NCI-H146 treated with DMSO at 0.1 percent for 48 hours (cell line): ENCODE data around the gene NDST4.

Source experiments
- DNase-seq: peaks from one replicate; lab custom pipeline; 2025; ENCODE audit not compliant: unreplicated experiment; lab: John Stamatoyannopoulos, UW

Gene NDST4

DNA sequence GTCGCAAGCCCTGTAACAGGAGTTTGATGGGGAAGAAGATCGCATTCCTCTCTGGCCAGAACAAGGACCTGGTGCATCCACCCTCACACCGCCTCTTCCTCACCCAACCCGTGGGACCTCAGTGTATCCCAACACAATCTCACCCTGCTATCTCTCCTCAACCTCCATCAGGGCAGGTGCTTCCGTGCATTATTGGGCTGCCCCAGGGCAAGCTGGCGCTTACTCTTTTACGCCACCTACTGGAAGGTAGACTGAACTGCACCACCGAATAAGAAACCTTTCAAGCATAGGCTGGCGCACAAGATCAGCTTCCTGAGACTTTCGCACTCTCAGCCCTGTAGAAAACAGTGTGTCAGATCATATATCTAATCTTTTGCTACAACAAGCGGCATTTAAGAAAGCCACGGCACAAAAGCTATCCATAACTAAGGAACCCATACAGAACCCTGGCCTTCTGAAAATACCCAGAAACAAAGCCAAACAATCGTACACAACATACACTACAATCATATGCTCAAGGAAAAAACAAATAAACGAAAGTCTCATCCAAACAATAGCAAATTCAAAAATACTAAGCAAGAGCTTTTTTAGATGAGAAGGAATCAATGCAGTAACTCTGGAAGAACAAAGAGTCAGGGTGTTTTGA lies 305.5 kb downstream of the NDST4 start:
- DNase-seq, result no peak

DNA sequence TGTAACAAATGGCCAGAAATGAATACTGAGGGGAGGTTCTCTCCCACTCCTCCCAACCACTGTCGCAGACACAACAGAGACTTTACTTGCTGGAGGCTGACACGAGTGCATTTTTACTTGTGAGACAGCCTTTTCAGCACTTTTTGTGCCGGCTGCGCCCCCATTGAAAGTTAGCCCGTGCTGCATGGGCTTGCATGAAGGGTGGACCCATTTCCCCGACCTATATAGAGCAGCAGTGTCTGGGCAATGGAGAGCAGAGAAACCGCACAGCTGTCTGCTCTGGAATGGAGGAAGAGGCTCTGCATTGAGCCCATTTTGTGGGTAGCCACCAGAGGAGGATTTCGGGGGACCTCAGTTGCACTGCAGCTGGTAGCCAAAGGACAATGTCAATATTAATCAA lies 306.1 kb downstream of the NDST4 start:
- DNase-seq, result no peak

DNA sequence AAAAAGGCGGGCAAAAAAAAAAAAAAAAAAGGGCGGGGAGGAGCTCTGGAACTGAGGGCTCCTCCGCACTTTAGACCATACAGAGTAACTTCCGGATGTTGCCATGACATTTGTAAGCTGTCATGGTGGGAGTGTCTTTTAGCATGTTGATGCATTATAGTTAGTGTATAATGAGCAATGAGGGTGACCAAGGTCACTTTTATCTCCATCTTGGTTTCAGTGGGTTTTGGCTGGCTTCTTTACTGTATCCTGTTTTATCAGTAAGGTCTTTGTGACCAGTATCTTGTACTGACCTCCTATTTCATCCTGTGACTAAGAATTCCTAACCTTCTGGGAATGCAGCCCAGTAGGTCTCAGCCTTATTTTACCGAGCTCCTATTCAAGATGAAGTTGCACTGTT lies 321.4 kb downstream of the NDST4 start:
- DNase-seq, result no peak

DNA sequence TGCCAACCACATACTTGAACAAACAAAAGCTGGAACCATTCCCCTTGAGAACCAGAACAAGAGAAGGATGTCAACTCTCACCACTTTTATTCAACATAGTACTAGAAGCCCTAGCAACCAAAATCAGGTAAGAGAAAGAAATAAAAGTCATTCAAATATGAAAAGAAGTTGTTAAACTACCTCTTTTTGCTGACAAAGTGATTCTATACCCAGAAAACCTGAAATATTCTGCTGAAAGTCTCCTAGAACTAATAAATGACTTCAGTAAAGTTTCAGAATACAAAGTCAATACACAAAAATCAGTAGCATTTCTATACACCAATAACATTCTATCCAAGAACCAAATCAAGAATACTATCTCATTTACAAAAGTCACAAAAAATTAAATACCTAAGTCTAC lies 327.9 kb downstream of the NDST4 start:
- DNase-seq, result no peak

DNA sequence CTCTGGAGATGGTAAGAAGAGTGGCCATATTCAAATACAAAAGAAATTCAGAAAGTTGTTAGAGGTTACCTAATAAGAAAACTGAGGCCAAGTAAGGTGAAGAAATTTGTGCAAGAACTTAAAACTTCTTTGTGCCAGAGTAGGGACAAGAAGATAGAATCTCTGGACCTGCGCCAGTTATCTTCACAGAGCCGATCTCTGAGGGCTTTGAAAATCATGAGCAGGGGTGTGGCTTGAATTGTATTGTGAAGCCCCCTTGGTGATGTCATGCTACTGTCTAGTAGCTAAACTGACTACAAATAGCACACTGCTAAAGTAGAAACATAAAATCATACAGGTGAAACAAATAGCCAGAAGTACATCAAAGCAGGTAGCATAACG lies 330.2 kb downstream of the NDST4 start:
- no peak for DNase-seq

DNA sequence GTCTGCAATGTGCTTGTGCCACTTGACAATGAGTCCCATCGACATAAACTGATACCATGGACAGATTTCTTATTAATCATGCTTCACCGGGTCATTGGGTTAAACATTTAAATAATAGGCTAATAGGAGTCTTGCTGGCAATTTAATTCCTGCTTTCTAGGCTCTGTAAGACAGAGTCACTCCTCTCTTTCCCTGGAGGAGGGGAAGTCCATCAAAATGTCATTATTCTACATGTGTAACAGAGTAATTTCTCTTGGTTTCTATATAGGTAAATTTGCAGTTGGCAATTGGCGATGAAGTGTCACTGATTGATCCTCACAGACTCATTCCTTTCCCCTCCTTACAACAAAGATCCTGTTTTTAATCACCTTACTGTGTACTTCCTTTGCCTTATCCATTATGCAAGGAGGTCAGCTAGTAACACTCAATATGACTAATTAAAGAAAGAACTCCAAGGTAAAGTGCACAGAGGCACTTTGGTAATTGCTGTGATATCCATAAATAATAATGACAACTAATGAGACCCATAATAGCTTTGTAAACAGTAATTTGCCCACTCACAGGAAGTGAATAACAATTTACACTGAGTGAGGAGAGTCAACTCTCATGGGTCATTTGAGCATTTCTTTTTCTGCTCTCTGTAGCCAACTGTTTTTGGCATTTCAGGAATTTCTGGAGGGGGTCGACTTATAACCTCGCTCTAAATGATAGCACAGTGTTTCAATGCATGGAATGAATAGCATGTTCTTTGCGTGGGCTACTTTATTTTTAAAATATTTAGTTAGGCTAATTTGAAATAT lies 330.8 kb downstream of the NDST4 start:
- DNase-seq, result peak; percentile 85

DNA sequence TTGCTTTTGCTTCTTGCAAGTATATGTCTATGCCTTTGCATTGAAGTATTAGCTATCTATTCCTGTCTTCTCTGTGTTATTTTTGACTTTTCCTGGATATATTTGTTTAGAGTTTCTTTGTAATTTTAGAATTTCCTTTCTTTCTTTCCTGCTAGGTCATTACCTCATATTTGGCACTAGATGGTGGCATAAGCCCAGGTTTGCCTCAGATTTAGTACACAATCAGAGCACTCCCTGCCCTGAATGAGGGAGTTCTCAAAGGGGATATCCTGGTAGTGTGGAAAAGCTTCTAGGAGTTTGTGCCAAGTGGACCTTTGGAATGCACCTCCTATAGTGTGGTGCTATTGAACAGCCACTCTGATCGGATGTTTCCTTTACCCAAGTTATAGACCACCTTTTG lies 333.2 kb downstream of the NDST4 start:
- DNase-seq, result no peak
